ENCODE results near the gene HMX1.

- TF ChIP-seq, protein P1, sequence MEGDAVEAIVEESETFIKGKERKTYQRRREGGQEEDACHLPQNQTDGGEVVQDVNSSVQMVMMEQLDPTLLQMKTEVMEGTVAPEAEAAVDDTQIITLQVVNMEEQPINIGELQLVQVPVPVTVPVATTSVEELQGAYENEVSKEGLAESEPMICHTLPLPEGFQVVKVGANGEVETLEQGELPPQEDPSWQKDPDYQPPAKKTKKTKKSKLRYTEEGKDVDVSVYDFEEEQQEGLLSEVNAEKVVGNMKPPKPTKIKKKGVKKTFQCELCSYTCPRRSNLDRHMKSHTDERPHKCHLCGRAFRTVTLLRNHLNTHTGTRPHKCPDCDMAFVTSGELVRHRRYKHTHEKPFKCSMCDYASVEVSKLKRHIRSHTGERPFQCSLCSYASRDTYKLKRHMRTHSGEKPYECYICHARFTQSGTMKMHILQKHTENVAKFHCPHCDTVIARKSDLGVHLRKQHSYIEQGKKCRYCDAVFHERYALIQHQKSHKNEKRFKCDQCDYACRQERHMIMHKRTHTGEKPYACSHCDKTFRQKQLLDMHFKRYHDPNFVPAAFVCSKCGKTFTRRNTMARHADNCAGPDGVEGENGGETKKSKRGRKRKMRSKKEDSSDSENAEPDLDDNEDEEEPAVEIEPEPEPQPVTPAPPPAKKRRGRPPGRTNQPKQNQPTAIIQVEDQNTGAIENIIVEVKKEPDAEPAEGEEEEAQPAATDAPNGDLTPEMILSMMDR (conservative IDR thresholded peaks at IDR 0.05; ENCODE audit: low read depth in 2 of 2): no peak
- TF ChIP-seq EZH2 (IDR thresholded peaks at IDR 0.05; ENCODE audit: low read depth, unreplicated experiment) (no peak), NANOG (IDR thresholded peaks at IDR 0.05; ENCODE audit: borderline replicate concordance) (no peak), POLR2AphosphoS5 (IDR thresholded peaks at IDR 0.05; ENCODE audit: low read depth) (no peak), REST (IDR thresholded peaks at IDR 0.05; ENCODE audit: unreplicated experiment) (no peak), JUNB (IDR thresholded peaks at IDR 0.05; ENCODE audit: unreplicated experiment) (no peak), STAT1 (IDR thresholded peaks at IDR 0.05; ENCODE audit: unreplicated experiment) (no peak), CREB1 (CRISPR knock-in tag; IDR thresholded peaks at IDR 0.05; ENCODE audit: low read depth) (no peak), EZH2phosphoT487 (IDR thresholded peaks at IDR 0.05; ENCODE audit: unreplicated experiment) (no peak)
These were observed 40.9 kb downstream of the HMX1 start for GRCh38 chr4:8830611-8831200.
